ENCODE results near the gene TAF15. TPM values are rescaled to one million over a fixed set of nuclear protein-coding genes. Genes with fewer than 3 reads are reported as not detected.

TAF15 gene
- 275 and 280 TPM in 2 replicates for total RNA-seq

DNA sequence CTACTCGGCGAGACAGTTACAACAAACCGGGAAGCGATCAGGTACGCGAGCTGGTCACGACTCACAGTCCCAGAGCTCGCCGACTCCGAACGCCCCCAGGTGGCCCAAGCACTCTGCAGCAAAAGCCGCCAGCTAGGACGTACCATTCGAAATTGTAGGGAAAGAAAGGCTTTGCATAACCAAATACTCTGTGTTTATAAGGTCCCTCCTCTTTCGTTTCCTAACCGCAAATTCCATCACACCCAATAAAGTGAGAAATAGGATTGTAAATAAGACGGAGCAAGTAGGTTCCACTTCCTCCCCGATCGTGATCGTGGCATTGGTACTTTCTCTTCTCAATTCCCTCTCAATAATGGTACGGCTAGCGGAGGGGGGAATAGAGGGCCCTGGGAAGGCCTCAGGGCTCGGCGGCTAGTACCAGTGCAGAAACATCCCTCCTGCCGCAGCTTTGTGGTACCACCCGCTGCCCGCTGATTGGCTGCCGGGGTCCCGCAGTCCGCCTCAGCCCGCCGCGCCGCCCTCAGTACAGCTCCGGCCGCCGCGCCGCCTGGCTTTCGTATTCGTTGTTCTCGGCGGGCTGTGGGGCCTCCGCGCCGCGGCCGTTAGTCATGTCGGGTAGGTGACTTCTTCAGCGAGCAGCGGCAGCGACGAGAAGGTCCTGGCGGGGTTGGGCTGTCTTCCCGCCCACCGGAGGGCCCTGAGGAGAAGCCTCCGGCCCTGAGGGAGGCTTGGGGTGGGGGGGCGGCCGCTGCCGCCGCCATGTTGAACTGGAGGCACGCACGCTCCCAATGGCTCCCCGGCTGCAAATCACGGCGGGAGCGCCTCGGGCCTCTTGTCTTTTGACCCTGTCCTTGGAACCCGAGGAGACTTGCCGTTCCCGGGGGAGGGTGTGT, at the start of gene TAF15:
Gene TAF15, plus strand, starts transcription at position 523 of the 893 bp plus-strand sequence. Its CDS starts 86 bp downstream, at position 609.
- intact Hi-C loops (cut with micrococcal nuclease) = loop anchor here (1.0 to 5.0 kb wide), 16 partner anchors 45 to 828 kb away; partner anchors contain the start of genes AP2B1, CCL5, GGNBP2 and LIG3

GRCh38 chr17:35760587-35760986, 48.7 kb upstream of the TAF15 start, which contains the start of gene C17orf50:
TSS of gene C17orf50 (plus strand) at chr17:35760887. CDS start at chr17:35760942, 55 bp downstream.
- intact Hi-C loops (cut with micrococcal nuclease) = loop anchor here (5.0 kb wide), 1 partner anchor 312 kb away; no protein-coding TSS in a partner anchor

- intact Hi-C loops (cut with micrococcal nuclease) = loop anchor here (5.0 kb wide), 1 partner anchor 311 kb away; no protein-coding TSS in a partner anchor
Observed at GRCh38 chr17:35761601-35762000, 47.7 kb upstream of the TAF15 start.

DNA sequence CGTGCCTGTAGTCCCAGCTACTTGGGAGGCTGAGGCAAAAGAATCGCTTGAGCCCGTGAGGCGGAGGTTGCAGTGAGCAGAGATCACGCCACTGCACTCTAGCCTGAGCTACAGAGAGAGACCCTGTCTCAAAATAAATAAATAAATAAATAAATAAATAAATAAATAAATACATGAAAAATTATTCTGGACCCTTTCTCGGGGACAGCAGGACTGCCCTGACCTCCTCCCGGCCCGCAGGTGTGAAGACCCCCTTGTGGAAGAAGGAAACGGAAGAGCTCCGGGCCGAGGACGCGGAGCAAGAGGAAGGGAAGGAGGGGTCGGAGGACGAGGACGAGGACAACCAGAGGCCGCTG, 45.5 kb upstream of the TAF15 start:
- intact Hi-C loops (cut with micrococcal nuclease) = loop anchor here (1.0 to 5.0 kb wide), 4 partner anchors 41 to 309 kb away; partner anchors contain the start of gene TAF15

GRCh38 chr17:35764123-35764991, 44.9 kb upstream of the TAF15 start:
- intact Hi-C loops (cut with micrococcal nuclease) = loop anchor here (1.0 to 5.0 kb wide), 4 partner anchors 40 to 308 kb away; partner anchors contain the start of gene TAF15

- intact Hi-C loops (cut with micrococcal nuclease) = no loop called here
Observed at GRCh38 chr17:35765086-35765710, 44.1 kb upstream of the TAF15 start.

- intact Hi-C loops (cut with micrococcal nuclease) = loop anchor here (2.0 kb wide), 1 partner anchor 383 kb away; no protein-coding TSS in a partner anchor
Observed at GRCh38 chr17:35765756-35766488, 43.4 kb upstream of the TAF15 start.

DNA sequence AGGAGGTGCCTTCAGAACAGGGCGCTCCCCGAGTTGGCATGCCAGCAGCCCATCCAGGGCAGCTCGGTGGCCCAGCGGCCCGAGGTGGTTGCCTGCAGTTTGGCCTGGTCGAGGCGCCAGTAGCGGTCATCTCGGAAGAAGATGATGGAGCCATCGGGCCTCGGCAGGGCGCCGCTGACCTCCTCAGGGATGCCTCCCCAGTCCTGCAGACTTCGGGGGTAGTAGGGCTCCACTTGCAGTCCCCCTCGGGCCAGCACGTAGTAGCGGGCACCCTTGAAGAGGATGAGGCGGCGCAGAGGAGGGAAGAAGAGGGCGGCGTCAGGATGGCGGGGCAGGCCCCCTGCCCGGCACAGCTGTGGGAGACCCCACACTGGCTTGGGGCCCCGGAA, 42.8 kb upstream of the TAF15 start:
- intact Hi-C loops (cut with micrococcal nuclease) = loop anchor here (2.0 kb wide), 1 partner anchor 382 kb away; no protein-coding TSS in a partner anchor

DNA sequence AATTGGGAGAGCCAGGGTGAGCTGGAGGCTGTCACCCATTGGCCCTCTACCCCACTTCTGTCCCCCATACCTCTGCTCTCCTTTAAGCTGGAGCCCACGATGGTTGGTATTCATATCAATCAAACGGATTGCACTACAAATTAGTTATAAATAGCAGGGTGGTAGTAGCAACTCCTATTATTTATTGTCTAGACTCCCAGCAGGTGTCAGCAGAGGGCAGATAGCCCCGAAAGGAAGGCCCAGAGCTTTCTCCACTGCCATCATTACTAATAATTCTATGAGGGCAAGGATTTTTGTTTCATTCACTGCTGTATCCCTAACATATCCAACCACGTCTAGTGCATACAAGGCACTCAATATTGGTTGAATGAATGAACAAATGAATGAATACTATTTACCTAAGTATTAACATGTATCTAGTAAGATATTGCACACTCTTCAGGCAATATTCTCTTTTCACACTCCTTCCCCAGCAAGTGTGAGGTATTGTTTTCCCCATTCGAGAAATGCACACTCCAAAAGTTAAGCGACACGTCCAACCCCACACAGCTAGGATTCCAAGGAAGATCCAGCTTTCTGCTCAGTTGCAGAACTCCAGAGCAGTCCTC, 42.3 kb upstream of the TAF15 start:
- intact Hi-C loops (cut with micrococcal nuclease) = loop anchor here (2.0 kb wide), 1 partner anchor 382 kb away; no protein-coding TSS in a partner anchor

DNA sequence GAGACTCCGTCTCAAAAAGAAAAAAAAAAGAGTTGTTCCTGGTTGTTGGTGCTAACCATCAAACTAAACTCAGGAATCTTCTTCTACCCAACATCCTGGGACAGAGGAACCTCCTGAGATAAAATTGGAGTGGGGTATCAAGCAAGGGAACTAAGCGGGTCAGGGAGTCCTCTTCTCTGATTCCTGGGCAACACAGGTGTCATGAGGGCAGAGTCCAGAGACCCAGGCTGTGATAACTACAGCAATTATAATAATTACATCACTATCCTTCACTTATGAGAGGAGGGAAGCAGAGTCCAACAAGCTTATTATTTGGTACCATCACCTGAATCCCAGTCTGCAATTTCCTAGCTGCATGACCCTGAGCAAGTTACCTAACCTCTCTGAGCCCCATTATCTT, 40.5 kb upstream of the TAF15 start:
- intact Hi-C loops (cut with micrococcal nuclease) = no loop called here

- intact Hi-C loops (cut with micrococcal nuclease) = no loop called here
Observed at GRCh38 chr17:35769895-35770486, 39.3 kb upstream of the TAF15 start.

DNA sequence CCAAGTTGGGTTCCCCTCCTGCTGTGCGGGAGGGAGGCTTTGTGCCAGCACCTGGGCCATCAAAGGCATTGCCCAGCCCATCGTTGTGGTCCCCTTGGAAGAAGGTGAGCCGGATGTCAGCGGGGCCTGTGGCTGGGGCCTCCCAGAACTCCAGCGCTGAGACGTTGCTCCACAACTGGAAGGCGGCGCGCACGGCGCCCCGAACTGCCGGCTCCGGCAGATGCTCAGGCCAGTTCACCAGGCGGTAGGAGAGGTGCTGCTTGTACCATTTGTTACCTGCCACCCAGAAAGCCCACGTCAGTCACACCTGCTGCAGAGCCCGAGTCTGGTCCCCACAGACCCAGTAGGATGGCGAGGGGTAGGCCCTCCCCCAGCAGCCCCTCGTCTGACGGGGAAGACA, 36.2 kb upstream of the TAF15 start:
- intact Hi-C loops (cut with micrococcal nuclease) = no loop called here

- intact Hi-C loops (cut with micrococcal nuclease) = no loop called here
Observed at GRCh38 chr17:35773679-35774425, 35.4 kb upstream of the TAF15 start.

GRCh38 chr17:35774499-35774898, 34.8 kb upstream of the TAF15 start:
- intact Hi-C loops (cut with micrococcal nuclease) = no loop called here

DNA sequence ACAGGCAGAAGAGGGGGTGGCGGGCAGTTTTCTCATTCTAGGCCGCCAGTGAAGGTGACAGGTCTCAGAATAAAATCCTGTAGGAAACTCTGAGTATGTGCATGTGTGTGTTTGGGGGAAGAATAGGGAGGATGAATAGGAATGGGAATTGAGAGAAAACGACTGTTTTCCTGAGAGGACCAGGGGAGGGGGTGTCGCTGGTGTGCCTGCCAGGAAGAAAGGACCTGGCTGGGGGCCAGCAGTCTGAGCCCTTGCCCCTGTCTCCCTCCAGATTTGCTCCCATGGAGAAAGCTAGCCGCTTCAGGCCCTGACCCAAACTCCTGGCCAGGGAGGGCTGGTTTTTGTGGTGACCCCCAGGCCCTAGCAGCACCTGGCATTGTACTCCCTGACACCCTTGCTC, 34.2 kb upstream of the TAF15 start:
- intact Hi-C loops (cut with micrococcal nuclease) = no loop called here

DNA sequence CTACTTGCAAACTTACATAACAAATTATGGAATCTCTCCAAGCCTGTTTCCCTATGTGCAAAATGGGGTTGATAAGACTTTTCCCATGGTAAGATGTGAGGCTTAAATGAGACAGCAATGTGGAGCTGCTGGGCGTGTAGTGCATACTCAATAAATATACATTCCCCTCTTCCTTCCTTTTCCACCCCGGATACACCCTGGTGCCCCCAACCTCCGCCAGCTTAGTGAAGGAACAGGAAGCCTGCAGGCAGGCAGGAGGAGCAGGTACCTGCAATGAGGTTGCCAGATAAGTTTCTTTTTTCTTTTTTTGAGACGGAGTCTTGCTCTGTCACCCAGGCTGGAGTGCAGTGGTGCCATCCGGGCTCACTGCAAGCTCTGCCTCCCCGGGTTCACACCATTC, 33.7 kb upstream of the TAF15 start:
- intact Hi-C loops (cut with micrococcal nuclease) = no loop called here

GRCh38 chr17:35778641-35779196, 30.6 kb upstream of the TAF15 start:
- intact Hi-C loops (cut with micrococcal nuclease) = no loop called here

DNA sequence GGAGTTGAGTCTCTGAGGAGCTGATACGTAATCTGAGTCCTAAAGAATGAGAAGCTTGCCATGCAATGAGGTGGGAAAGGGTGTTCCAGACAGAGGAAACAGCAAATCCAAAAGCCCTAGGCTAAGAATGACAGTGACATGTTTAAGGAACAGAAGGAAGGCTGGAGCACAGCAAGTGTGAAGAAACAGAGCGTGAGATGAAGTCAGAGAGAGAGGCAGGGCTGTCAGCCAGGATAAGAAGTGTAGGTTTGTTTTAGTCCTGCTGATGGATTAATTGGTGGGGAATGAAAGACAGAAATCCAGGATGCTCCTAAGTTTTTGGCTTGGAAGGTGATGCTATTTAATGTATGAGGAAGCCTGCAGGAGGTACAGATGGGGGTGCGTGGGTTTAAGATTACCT, 28.3 kb upstream of the TAF15 start:
- intact Hi-C loops (cut with micrococcal nuclease) = no loop called here
